ENCODE data around the gene BORA.

DNA sequence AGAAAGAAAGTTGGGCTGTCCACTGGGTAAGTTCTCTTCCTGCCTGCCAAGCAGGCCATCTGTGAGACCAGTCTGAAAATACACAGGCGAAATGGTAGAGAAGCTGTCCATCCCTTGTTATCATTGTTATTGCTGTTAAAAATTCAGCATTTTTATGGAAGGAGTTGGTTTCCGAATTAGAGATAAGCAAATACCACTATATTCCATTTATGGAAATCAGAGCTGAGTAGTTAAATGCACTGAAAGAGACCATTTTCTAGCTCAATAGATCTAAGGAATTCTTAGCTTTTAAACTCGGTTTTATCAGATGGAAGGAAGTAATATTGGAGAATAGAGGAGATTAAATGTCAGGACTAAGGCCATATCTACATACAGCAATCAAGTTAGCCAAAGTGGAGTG is 41.0 kb upstream of the BORA start:
- no peak for TF ChIP-seq POLR2AphosphoS5 (IDR thresholded peaks at IDR 0.05; ENCODE audit: low read depth, low read length)
- no peak for TF ChIP-seq TAF1 (IDR thresholded peaks at IDR 0.05; ENCODE audit: low read depth, low read length)
- no peak for TF ChIP-seq POLR2A (IDR thresholded peaks at IDR 0.05; ENCODE audit: low read depth, low read length)
